HCT116 (cell line): ENCODE data around the gene LAMB2. TPM values are rescaled to one million over a fixed set of nuclear protein-coding genes. Genes with fewer than 3 reads are reported as not detected.

Experiments used
- ATAC-seq: fragments of 200-7000 bp; cut with Tn5 transposase; 2 replicates; pipeline ENCODE4 v1.9.1; 2020; ENCODE audit warnings: mild to moderate bottlenecking, moderate library complexity
- BruUV-seq: library from RNA; stranded (reverse); fragments of 400-500 nt; replicated peaks from 2 replicates; lab custom pipeline; 2021; lab: Mats Ljungman, UMichigan
- CTCF ChIA-PET: fragments of 300-600 bp; sonication (Branson Sonifier 250); formaldehyde crosslinking; loops from one replicate; lab custom pipeline; 2021; ENCODE audit warnings: antibody characterized with exemption; lab: Charles Lee
- POLR2A ChIA-PET: fragments of 300-600, 350-600 bp; sonication (Branson Sonifier 250); formaldehyde crosslinking; loops from one replicate; lab custom pipeline; 2021; ENCODE audit warnings: antibody characterized with exemption; lab: Charles Lee
- RAD21 ChIA-PET, 2 experiments: fragments of 300-600 bp; sonication (Branson Sonifier 250); formaldehyde crosslinking; loops; one replicate each; lab custom pipeline; 2023; ENCODE audit warnings: low total read pairs in 2 of 2; ENCODE audit not compliant: uncharacterized antibody in 2 of 2, unreplicated experiment in 2 of 2, low non-redundant PET in 1 of 2; lab: Charles Lee
- DNase-seq: peaks from one replicate; pipeline ENCODE4 v3.0.0-alpha.2; 2010; ENCODE audit warnings: low read depth, low spot score
- H2AFZ ChIP-seq: fragments of 200-600 bp; shearing (Covaris generic), sonication (generic); 2 replicates; pipeline ENCODE4 v1.6.1; 2017; ENCODE audit warnings: low read depth, mixed run types, mixed read lengths, antibody characterized with exemption, low read length; ENCODE audit not compliant: poor library complexity, severe bottlenecking
- H3K27ac ChIP-seq: 2 replicates; pipeline ENCODE4 v1.5.1; 2012; ENCODE audit warnings: low read depth, low read length
- H3K27me3 ChIP-seq: fragments of 200-600 bp; sonication (generic); 2 replicates; pipeline ENCODE4 v1.6.1; 2016; ENCODE audit warnings: mixed run types, low read length, mixed read lengths; ENCODE audit not compliant: insufficient read depth
- H3K36me3 ChIP-seq, 2 experiments: fragments of 200-500 bp in 1 of 2; fragments of 200-600 bp in 1 of 2; sonication (Bioruptor generic) in 1 of 2; sonication (generic) in 1 of 2; 2 replicates each; pipeline versions ENCODE4 v1.5.1 to v1.6.1; 2014 to 2016; ENCODE audit warnings: low read length in 2 of 2, inconsistent platforms in 1 of 2, mixed read lengths in 1 of 2, mixed run types in 1 of 2; ENCODE audit not compliant: insufficient read depth in 2 of 2, control insufficient read depth in 1 of 2
- H3K4me1 ChIP-seq, 2 experiments: fragments of 200-600 bp in 1 of 2; sonication (generic) in 1 of 2; 2 replicates each; pipeline versions ENCODE4 v1.5.1 to v1.6.1; 2012 to 2017; ENCODE audit warnings: low read length in 2 of 2, inconsistent platforms in 1 of 2, mild to moderate bottlenecking in 1 of 2, mixed read lengths in 1 of 2, mixed run types in 1 of 2, moderate library complexity in 1 of 2; ENCODE audit not compliant: insufficient read depth in 2 of 2, control insufficient read depth in 1 of 2
- H3K4me2 ChIP-seq: fragments of 200-600 bp; sonication (generic); 2 replicates; pipeline ENCODE4 v1.6.1; 2017; ENCODE audit warnings: mixed run types, low read length, mixed read lengths
- H3K4me3 ChIP-seq, 2 experiments: fragments of 200-600 bp in 1 of 2; sonication (generic) in 1 of 2; replicated peaks in 1 of 2; 2 replicates each; pipeline ENCODE4 v1.5.1; 2011 to 2016; ENCODE audit warnings: low read length in 2 of 2, control low read depth in 1 of 2, low read depth in 1 of 2, mild to moderate bottlenecking in 1 of 2, mixed read lengths in 1 of 2, mixed run types in 1 of 2
- H3K79me2 ChIP-seq: fragments of 200-600 bp; sonication (generic); 2 replicates; pipeline ENCODE4 v1.6.1; 2017; ENCODE audit warnings: mild to moderate bottlenecking, mixed run types, low read length, moderate library complexity, mixed read lengths; ENCODE audit not compliant: insufficient read depth
- H3K9ac ChIP-seq: fragments of 200-600 bp; sonication (generic); 2 replicates; pipeline ENCODE4 v1.6.1; 2016; ENCODE audit warnings: low read length, mixed read lengths
- H3K9me2 ChIP-seq: fragments of 200-600 bp; sonication (generic), shearing (Covaris generic); 2 replicates; pipeline ENCODE4 v1.6.1; 2017; ENCODE audit warnings: mixed run types, mild to moderate bottlenecking, moderate library complexity; ENCODE audit not compliant: insufficient read depth
- H3K9me3 ChIP-seq, 2 experiments: fragments of 200-500 bp in 1 of 2; fragments of 200-600 bp in 1 of 2; sonication (Bioruptor generic) in 1 of 2; sonication (generic) in 1 of 2; 2 replicates each; pipeline ENCODE4 v1.6.1; 2014 to 2017; ENCODE audit warnings: low read length in 2 of 2, mixed read lengths in 2 of 2, inconsistent platforms in 1 of 2, low read depth in 1 of 2, mild to moderate bottlenecking in 1 of 2, mixed run types in 1 of 2, moderate library complexity in 1 of 2; ENCODE audit not compliant: control insufficient read depth in 1 of 2, insufficient read depth in 1 of 2
- H4K20me1 ChIP-seq: fragments of 200-600 bp; sonication (generic), shearing (Covaris generic); 2 replicates; pipeline ENCODE4 v1.6.1; 2017; ENCODE audit warnings: mixed run types, mild to moderate bottlenecking, moderate library complexity; ENCODE audit not compliant: insufficient read depth
- CBX3 ChIP-seq: IDR thresholded peaks from 2 replicates; pipeline ENCODE4 v1.6.1; 2012; ENCODE audit warnings: low read depth
- CEBPB ChIP-seq: IDR thresholded peaks from 2 replicates; pipeline ENCODE4 v1.6.1; 2012; ENCODE audit warnings: low read depth
- EGR1 ChIP-seq: IDR thresholded peaks from 2 replicates; pipeline ENCODE4 v1.6.1; 2012; ENCODE audit warnings: low read depth
- ELF1 ChIP-seq: IDR thresholded peaks from 2 replicates; pipeline ENCODE4 v1.6.1; 2012; ENCODE audit warnings: low read depth, borderline replicate concordance
- EZH2 ChIP-seq: fragments of 200-600 bp; sonication (generic); IDR thresholded peaks from 2 replicates; pipeline ENCODE4 v1.6.1; 2017; ENCODE audit warnings: antibody characterized with exemption, mixed run types
- EZH2phosphoT487 ChIP-seq: fragments of 200-600 bp; IDR thresholded peaks from 2 replicates; pipeline ENCODE4 v1.6.1; 2018; ENCODE audit warnings: antibody characterized with exemption, borderline replicate concordance
- FOSL1 ChIP-seq: IDR thresholded peaks from 2 replicates; pipeline ENCODE4 v1.6.1; 2012; ENCODE audit warnings: low read depth
- JUND ChIP-seq: IDR thresholded peaks from 2 replicates; pipeline ENCODE4 v1.6.1; 2012
- POLR2A ChIP-seq: IDR thresholded peaks from 2 replicates; pipeline ENCODE4 v1.7.0; 2011; ENCODE audit warnings: borderline replicate concordance; ENCODE audit not compliant: insufficient read depth, insufficient read length; ENCODE audit errors: extremely low read depth
- REST ChIP-seq: IDR thresholded peaks from 2 replicates; pipeline ENCODE4 v1.6.1; 2012; ENCODE audit warnings: low read depth
- SIN3A ChIP-seq: IDR thresholded peaks from 2 replicates; pipeline ENCODE4 v1.6.1; 2012; ENCODE audit warnings: low read depth
- SRF ChIP-seq: IDR thresholded peaks from 2 replicates; pipeline ENCODE4 v1.6.1; 2012; ENCODE audit warnings: low read depth
- TCF7L2 ChIP-seq: IDR thresholded peaks from 2 replicates; pipeline ENCODE4 v1.7.0; 2011; ENCODE audit warnings: borderline replicate concordance, inconsistent platforms; ENCODE audit not compliant: insufficient read depth, insufficient read length; ENCODE audit errors: extremely low read depth
- YY1 ChIP-seq: IDR thresholded peaks from 2 replicates; pipeline ENCODE4 v1.6.1; 2011; ENCODE audit warnings: low read length, low read depth, moderate library complexity, mild to moderate bottlenecking; ENCODE audit not compliant: insufficient replicate concordance; ENCODE audit errors: extremely low read depth
- ZFX ChIP-seq: fragments of 450-650 bp; IDR thresholded peaks from 2 replicates; pipeline ENCODE4 v1.6.1; 2017
- intact Hi-C: fragments of 100-400 bp; cut with micrococcal nuclease; formaldehyde crosslinking; loops from 2 replicates; pipeline ENCODE4 v1.10.0; 2022
- total RNA-seq: library from RNA; stranded (reverse); gene quantifications from one replicate; pipeline ENCODE4 v1.2.1, GENCODE V29; 2021; ENCODE audit not compliant: unreplicated experiment
- TF ChIP-seq, protein P1 (sequence below): IDR thresholded peaks from 2 replicates; pipeline ENCODE4 v1.6.1; 2012
- TF ChIP-seq, protein P2 (sequence below): IDR thresholded peaks from 2 replicates; pipeline ENCODE4 v1.6.1; 2012
- TF ChIP-seq, protein P3 (sequence below): IDR thresholded peaks from 2 replicates; pipeline ENCODE4 v1.6.1; 2011; ENCODE audit warnings: mild to moderate bottlenecking, low read length, moderate library complexity; ENCODE audit not compliant: insufficient replicate concordance; ENCODE audit errors: extremely low read depth

LAMB2 gene
- total RNA-seq, 1 experiment from 2014 or later = 213 TPM

DNA sequence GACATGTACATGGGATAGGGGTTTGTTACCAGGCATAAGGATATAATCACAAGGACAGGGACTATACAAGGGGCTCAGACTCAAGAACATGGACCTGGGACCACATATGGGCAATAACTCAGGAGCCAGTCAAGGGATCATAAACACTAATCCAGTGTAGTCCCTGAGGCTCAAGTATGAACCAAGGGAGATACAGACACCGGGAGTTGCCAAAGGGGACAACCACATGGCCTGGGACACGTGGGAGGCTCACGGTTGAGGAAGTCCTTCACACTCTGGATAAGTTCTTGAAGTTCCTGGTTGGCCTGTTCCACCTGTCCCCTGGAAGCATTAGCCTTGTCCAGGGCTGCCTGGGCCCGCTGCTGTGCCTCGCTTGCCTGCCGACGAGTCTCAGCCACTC lies 10.4 kb downstream of the LAMB2 start:
- TF ChIP-seq, protein P1, sequence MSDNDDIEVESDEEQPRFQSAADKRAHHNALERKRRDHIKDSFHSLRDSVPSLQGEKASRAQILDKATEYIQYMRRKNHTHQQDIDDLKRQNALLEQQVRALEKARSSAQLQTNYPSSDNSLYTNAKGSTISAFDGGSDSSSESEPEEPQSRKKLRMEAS = no peak
- TF ChIP-seq CBX3 (no peak), ELF1 (no peak), POLR2A (no peak), EGR1 (no peak), EZH2 (no peak), JUND (no peak), REST (no peak), EZH2phosphoT487 (no peak), ZFX (no peak), TCF7L2 (no peak), CEBPB (no peak), SRF (no peak), FOSL1 (no peak), YY1 (no peak), SIN3A (no peak)
- TF ChIP-seq, protein P2, sequence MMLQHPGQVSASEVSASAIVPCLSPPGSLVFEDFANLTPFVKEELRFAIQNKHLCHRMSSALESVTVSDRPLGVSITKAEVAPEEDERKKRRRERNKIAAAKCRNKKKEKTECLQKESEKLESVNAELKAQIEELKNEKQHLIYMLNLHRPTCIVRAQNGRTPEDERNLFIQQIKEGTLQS = no peak
- TF ChIP-seq, protein P3, sequence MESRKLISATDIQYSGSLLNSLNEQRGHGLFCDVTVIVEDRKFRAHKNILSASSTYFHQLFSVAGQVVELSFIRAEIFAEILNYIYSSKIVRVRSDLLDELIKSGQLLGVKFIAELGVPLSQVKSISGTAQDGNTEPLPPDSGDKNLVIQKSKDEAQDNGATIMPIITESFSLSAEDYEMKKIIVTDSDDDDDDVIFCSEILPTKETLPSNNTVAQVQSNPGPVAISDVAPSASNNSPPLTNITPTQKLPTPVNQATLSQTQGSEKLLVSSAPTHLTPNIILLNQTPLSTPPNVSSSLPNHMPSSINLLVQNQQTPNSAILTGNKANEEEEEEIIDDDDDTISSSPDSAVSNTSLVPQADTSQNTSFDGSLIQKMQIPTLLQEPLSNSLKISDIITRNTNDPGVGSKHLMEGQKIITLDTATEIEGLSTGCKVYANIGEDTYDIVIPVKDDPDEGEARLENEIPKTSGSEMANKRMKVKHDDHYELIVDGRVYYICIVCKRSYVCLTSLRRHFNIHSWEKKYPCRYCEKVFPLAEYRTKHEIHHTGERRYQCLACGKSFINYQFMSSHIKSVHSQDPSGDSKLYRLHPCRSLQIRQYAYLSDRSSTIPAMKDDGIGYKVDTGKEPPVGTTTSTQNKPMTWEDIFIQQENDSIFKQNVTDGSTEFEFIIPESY = no peak
- ChIA-PET POLR2A (no interaction called here), CTCF (no interaction called here), RAD21 (no interaction called here)
- Histone ChIP-seq H4K20me1 (no peaks in the 10 kb centered on the region), H3K9me3 (no peaks in the 10 kb centered on the region), H3K9ac (no peak overlapping the region), H3K4me3 (no peak overlapping the region), H3K9me2 (no peaks in the 10 kb centered on the region), H3K79me2 (peaks cover 21% of the 10 kb centered on the region), H3K36me3 (peaks cover 12 to 15% of the 10 kb centered on the region in 2 experiments; a peak in 3 of 4 replicates), H3K27ac (no peak overlapping the region), H3K4me1 (peaks cover 7 to 14% of the 10 kb centered on the region in 2 experiments), H2AFZ (no peak overlapping the region), H3K27me3 (no peaks in the 10 kb centered on the region), H3K4me2 (no peak overlapping the region)
- no TSS peak for BruUV-seq
- ATAC-seq (no peak), DNase-seq (no peak)
- intact Hi-C loops = no loop called here
